Astrocyte (in vitro differentiated cells and primary cell): ENCODE measurements around the gene SKIL. TPM values are rescaled to one million over a fixed set of nuclear protein-coding genes. Genes with fewer than 3 reads are reported as not detected.

Experiments
- DNase-seq: peaks from one replicate; pipeline ENCODE4 v3.0.0-alpha.2; 2010; ENCODE audit warnings: low read depth
- FAIRE-seq: peaks from 2 replicates; lab custom pipeline; 2011; peaks lifted over from hg19 to GRCh38; lab: Jason Lieb, UNC
- H2AFZ ChIP-seq: 2 replicates; pipeline ENCODE4 v1.6.0; 2012; ENCODE audit warnings: low read depth, low read length, inconsistent platforms
- H3K27ac ChIP-seq: 2 replicates; pipeline ENCODE4 v1.5.1; 2011; ENCODE audit warnings: low read depth, low read length, inconsistent platforms
- H3K27me3 ChIP-seq: 2 replicates; pipeline ENCODE4 v1.6.0; 2011; ENCODE audit warnings: low read length, inconsistent platforms; ENCODE audit not compliant: insufficient read depth
- H3K36me3 ChIP-seq: 2 replicates; pipeline ENCODE4 v1.5.1; 2011; ENCODE audit warnings: low read length, inconsistent platforms; ENCODE audit not compliant: insufficient read depth
- H3K4me1 ChIP-seq: 2 replicates; pipeline ENCODE4 v1.5.1; 2011; ENCODE audit warnings: low read length, inconsistent platforms; ENCODE audit not compliant: insufficient read depth
- H3K4me2 ChIP-seq: 2 replicates; pipeline ENCODE4 v1.6.0; 2012; ENCODE audit warnings: low read length, inconsistent platforms
- H3K4me3 ChIP-seq: 2 replicates; pipeline ENCODE4 v1.5.1; 2011; ENCODE audit warnings: low read depth, mild to moderate bottlenecking, low read length, inconsistent platforms; ENCODE audit not compliant: insufficient read depth
- H3K79me2 ChIP-seq: 2 replicates; pipeline ENCODE4 v1.6.0; 2012; ENCODE audit warnings: mild to moderate bottlenecking, low read length, inconsistent platforms; ENCODE audit not compliant: insufficient read depth
- H3K9ac ChIP-seq: 2 replicates; pipeline ENCODE4 v1.6.0; 2012; ENCODE audit warnings: mild to moderate bottlenecking, low read length, inconsistent platforms
- H3K9me3 ChIP-seq: 2 replicates; pipeline ENCODE4 v1.5.1; 2012; ENCODE audit warnings: low read depth, mild to moderate bottlenecking, low read length, inconsistent platforms; ENCODE audit not compliant: insufficient read depth
- H4K20me1 ChIP-seq: 2 replicates; pipeline ENCODE4 v1.6.0; 2012; ENCODE audit warnings: low read length, inconsistent platforms; ENCODE audit not compliant: insufficient read depth
- H3K27ac Mint-ChIP-seq: one replicate; pipeline ENCODE4 v1.8.0; 2021; ENCODE audit warnings: mild to moderate bottlenecking, mixed read lengths; ENCODE audit not compliant: unreplicated experiment
- H3K27me3 Mint-ChIP-seq: one replicate; pipeline ENCODE4 v1.8.0; 2021; ENCODE audit warnings: low read depth, mixed read lengths; ENCODE audit not compliant: unreplicated experiment
- H3K36me3 Mint-ChIP-seq: one replicate; pipeline ENCODE4 v1.8.0; 2021; ENCODE audit warnings: low read depth, mixed read lengths; ENCODE audit not compliant: unreplicated experiment
- H3K4me1 Mint-ChIP-seq: one replicate; pipeline ENCODE4 v1.8.0; 2021; ENCODE audit warnings: low read depth, mixed read lengths; ENCODE audit not compliant: unreplicated experiment
- H3K4me3 Mint-ChIP-seq: one replicate; pipeline ENCODE4 v1.8.0; 2021; ENCODE audit warnings: mild to moderate bottlenecking, moderate library complexity, mixed read lengths; ENCODE audit not compliant: unreplicated experiment
- H3K9me3 Mint-ChIP-seq: one replicate; pipeline ENCODE4 v1.8.0; 2021; ENCODE audit warnings: mild to moderate bottlenecking, mixed read lengths; ENCODE audit not compliant: unreplicated experiment
- EZH2 ChIP-seq: IDR thresholded peaks from 2 replicates; pipeline ENCODE4 v1.6.1; 2012; ENCODE audit warnings: mild to moderate bottlenecking, low read length, inconsistent platforms; ENCODE audit not compliant: insufficient read depth
- total RNA-seq: library from RNA; stranded (reverse); gene quantifications from 2 replicates; pipeline ENCODE4 v1.2.1, GENCODE V29; 2021
- TF ChIP-seq, protein P1 (sequence below): IDR thresholded peaks from 2 replicates; pipeline ENCODE4 v1.5.1; 2011; ENCODE audit warnings: low read depth, mild to moderate bottlenecking, inconsistent platforms, low read length, moderate library complexity; ENCODE audit not compliant: insufficient read depth

SKIL gene
- total RNA-seq, 1 donor from 2014 or later, result 156 TPM

DNA sequence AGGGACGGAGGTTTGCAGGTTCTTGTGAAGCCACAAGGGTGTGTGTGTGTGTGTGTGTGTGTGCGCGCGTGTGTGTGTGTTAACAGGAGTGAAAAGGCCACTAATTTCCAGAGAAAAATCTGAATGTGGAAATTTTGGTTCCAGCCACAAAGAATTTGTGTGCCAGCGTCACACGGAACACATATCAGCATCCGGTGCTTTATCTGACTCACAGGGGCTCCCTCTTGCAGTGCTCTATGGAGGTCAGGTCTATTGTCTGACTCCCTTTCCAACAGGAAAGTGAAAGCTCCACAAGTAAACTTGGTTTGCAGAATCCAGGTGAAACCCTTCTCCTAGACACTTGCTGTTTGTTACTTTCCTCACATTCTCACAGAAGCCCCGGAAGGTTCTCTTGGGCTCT lies 67.4 kb downstream of the SKIL start:
- Histone ChIP-seq H2AFZ (no peak overlapping the region), H4K20me1 (no peaks in the 10 kb centered on the region), H3K27ac (no peak overlapping the region), H3K79me2 (no peaks in the 10 kb centered on the region), H3K4me1 (peaks cover 27% of the 10 kb centered on the region), H3K4me3 (no peak overlapping the region), H3K27me3 (no peaks in the 10 kb centered on the region), H3K9ac (no peak overlapping the region), H3K9me3 (no peaks in the 10 kb centered on the region), H3K4me2 (peak overlapping the region; percentile 18), H3K36me3 (no peaks in the 10 kb centered on the region)
- peaks cover 9% of the 10 kb centered on the region for H3K4me1 Mint-ChIP-seq
- peaks cover 29% of the 10 kb centered on the region for H3K36me3 Mint-ChIP-seq
- peak; percentile 56 for DNase-seq
- H3K9me3 Mint-ChIP-seq, result peaks cover 5% of the 10 kb centered on the region
- peaks cover 58% of the 10 kb centered on the region for H3K27me3 Mint-ChIP-seq
- H3K4me3 Mint-ChIP-seq, result no peak overlapping the region
- H3K27ac Mint-ChIP-seq, result no peak overlapping the region
- no peak for TF ChIP-seq EZH2
- TF ChIP-seq, protein P1, sequence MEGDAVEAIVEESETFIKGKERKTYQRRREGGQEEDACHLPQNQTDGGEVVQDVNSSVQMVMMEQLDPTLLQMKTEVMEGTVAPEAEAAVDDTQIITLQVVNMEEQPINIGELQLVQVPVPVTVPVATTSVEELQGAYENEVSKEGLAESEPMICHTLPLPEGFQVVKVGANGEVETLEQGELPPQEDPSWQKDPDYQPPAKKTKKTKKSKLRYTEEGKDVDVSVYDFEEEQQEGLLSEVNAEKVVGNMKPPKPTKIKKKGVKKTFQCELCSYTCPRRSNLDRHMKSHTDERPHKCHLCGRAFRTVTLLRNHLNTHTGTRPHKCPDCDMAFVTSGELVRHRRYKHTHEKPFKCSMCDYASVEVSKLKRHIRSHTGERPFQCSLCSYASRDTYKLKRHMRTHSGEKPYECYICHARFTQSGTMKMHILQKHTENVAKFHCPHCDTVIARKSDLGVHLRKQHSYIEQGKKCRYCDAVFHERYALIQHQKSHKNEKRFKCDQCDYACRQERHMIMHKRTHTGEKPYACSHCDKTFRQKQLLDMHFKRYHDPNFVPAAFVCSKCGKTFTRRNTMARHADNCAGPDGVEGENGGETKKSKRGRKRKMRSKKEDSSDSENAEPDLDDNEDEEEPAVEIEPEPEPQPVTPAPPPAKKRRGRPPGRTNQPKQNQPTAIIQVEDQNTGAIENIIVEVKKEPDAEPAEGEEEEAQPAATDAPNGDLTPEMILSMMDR, result no peak
- no peak for FAIRE-seq

DNA sequence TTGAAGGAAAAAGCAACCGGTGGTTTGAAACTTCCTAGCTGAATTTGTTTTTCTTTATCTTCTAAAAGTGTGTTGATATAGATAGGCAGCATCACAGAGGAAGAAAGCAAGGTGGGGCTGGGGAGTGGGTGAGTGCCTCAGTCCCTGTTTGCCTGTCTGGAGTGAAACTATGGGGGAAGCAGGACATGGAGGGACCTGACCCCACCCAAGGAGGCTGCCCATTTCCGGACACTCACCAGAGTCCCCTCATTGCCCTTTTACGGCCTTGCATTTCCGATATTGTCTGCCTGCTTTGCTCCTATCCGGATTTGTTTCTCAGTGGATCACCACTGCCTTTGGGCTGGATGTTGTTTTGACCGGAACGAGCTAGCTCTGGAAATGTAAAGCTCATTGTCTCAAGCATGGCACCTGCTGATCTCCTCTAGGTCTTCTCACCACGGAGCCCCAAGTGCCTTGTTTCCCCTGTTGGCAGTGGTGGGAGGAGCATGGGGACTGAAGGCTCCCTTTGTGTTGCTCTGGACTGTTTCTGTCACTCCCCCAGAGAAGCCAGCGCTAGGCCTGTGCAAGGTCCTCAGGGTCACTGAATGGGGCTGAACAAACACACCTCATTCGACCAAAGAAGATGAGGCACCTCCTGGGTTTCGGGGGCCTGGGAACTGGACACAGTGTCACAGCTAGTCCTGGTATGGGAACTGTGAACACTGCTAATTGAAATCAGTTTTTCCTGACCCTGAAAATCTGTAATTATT lies 68.2 kb downstream of the SKIL start:
- Mint-ChIP-seq H3K27me3 (peaks cover 52% of the 10 kb centered on the region), H3K27ac (no peak overlapping the region), H3K4me3 (no peak overlapping the region), H3K36me3 (peaks cover 24% of the 10 kb centered on the region), H3K9me3 (peaks cover 1% of the 10 kb centered on the region), H3K4me1 (peaks cover 9% of the 10 kb centered on the region)
- Histone ChIP-seq H3K4me2 (no peak overlapping the region), H3K27me3 (no peaks in the 10 kb centered on the region), H3K9me3 (no peaks in the 10 kb centered on the region), H3K27ac (no peak overlapping the region), H3K4me1 (peaks cover 27% of the 10 kb centered on the region), H2AFZ (no peak overlapping the region), H4K20me1 (no peaks in the 10 kb centered on the region), H3K4me3 (no peak overlapping the region), H3K79me2 (no peaks in the 10 kb centered on the region), H3K9ac (no peak overlapping the region), H3K36me3 (no peaks in the 10 kb centered on the region)
- DNase-seq (no peak), FAIRE-seq (no peak)
- TF ChIP-seq, protein P1, result no peak
- no peak for TF ChIP-seq EZH2

DNA sequence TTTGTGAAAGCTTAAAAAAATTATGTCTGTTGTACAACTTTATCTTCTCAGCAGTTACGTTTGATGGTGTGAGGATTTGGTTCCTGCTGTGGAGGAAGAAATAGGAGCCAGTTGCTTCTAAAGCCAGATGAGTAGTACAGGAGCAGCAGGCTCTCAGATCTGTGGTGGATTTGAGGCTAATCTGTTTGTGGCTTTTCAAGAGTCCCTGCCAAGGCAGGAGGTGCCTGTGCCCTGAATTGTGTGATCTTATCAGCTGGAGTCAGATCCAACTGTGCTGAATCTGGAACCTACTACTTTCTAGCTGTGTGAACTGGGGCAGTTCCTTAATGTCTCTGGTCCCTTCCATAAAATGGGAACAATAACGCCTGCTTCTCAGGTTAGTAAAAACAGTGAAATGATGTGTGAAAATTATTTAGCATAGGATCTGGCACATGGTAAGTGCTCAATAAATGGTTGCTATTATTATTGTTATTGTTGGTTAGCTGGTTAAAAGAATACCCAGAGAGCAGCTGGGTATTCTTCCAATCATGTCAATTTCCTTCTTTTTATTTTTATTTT lies 68.8 kb downstream of the SKIL start:
- Histone ChIP-seq H3K79me2 (no peaks in the 10 kb centered on the region), H3K36me3 (no peaks in the 10 kb centered on the region), H3K4me3 (no peak overlapping the region), H3K9ac (no peak overlapping the region), H3K9me3 (no peaks in the 10 kb centered on the region), H4K20me1 (no peaks in the 10 kb centered on the region), H3K27ac (no peak overlapping the region), H3K4me2 (no peak overlapping the region), H3K4me1 (peaks cover 27% of the 10 kb centered on the region), H2AFZ (no peak overlapping the region), H3K27me3 (no peaks in the 10 kb centered on the region)
- no peak overlapping the region for H3K4me3 Mint-ChIP-seq
- peaks cover 22% of the 10 kb centered on the region for H3K36me3 Mint-ChIP-seq
- TF ChIP-seq EZH2, result no peak
- TF ChIP-seq, protein P1, result no peak
- H3K27ac Mint-ChIP-seq, result no peak overlapping the region
- no peaks in the 10 kb centered on the region for H3K9me3 Mint-ChIP-seq
- FAIRE-seq, result no peak
- H3K4me1 Mint-ChIP-seq, result peaks cover 9% of the 10 kb centered on the region
- H3K27me3 Mint-ChIP-seq, result peaks cover 54% of the 10 kb centered on the region
- DNase-seq, result peak; percentile 69
